KG1 (cell line): ENCODE data around the gene SLC25A33.

ENCODE experiments used
- DNase-seq: peaks from one replicate; lab custom pipeline; 2025; lab: John Stamatoyannopoulos, UW

SLC25A33 gene

GRCh38 chr1:9601942-9602793 is 62.9 kb downstream of the SLC25A33 start:
- DNase-seq = no peak

- no peak for DNase-seq
Measured at GRCh38 chr1:9602794-9603167, 63.5 kb downstream of the SLC25A33 start.

- no peak for DNase-seq
Measured at GRCh38 chr1:9603307-9603706, 64.0 kb downstream of the SLC25A33 start.

GRCh38 chr1:9603766-9604753 is 64.8 kb downstream of the SLC25A33 start:
- no peak for DNase-seq

GRCh38 chr1:9604836-9605235 is 65.6 kb downstream of the SLC25A33 start:
- no peak for DNase-seq

GRCh38 chr1:9605946-9606455 is 66.7 kb downstream of the SLC25A33 start:
- DNase-seq = no peak

GRCh38 chr1:9606458-9606857 is 67.2 kb downstream of the SLC25A33 start:
- no peak for DNase-seq

GRCh38 chr1:9606948-9607347 is 67.7 kb downstream of the SLC25A33 start:
- no peak for DNase-seq

- no peak for DNase-seq
Measured at GRCh38 chr1:9607352-9607751, 68.1 kb downstream of the SLC25A33 start.

GRCh38 chr1:9609998-9610397 is 70.7 kb downstream of the SLC25A33 start:
- no peak for DNase-seq

- no peak for DNase-seq
Measured at GRCh38 chr1:9610548-9610947, 71.3 kb downstream of the SLC25A33 start.

- DNase-seq = no peak
Measured at GRCh38 chr1:9611716-9612115, 72.5 kb downstream of the SLC25A33 start.

- no peak for DNase-seq
Measured at GRCh38 chr1:9612162-9612845, 73.0 kb downstream of the SLC25A33 start.

- no peak for DNase-seq
Measured at GRCh38 chr1:9612871-9613624, 73.8 kb downstream of the SLC25A33 start.

GRCh38 chr1:9613625-9614299 is 74.5 kb downstream of the SLC25A33 start:
- no peak for DNase-seq

- peak; percentile 9 for DNase-seq
Measured at GRCh38 chr1:9615316-9616063, 76.2 kb downstream of the SLC25A33 start.

- no peak for DNase-seq
Measured at GRCh38 chr1:9618909-9619679, 79.8 kb downstream of the SLC25A33 start.

GRCh38 chr1:9621032-9621431 is 81.8 kb downstream of the SLC25A33 start:
- no peak for DNase-seq

GRCh38 chr1:9624081-9624480 is 84.8 kb downstream of the SLC25A33 start:
- DNase-seq = no peak
